ENCODE measurements around the gene PC. TPM values are rescaled to one million over a fixed set of nuclear protein-coding genes. Genes with fewer than 3 reads are reported as not detected.

The PC gene
- total RNA-seq, 1 experiment from 2014 or later, result 22.5 TPM

- no peaks in the 10 kb centered on the region for H3K27me3 ChIP-seq (replicated peaks; ENCODE audit: control insufficient read depth, insufficient read depth, low read length)
- no TSS peak for BruUV-seq (replicated peaks)
- H3K4me3 ChIP-seq (ENCODE audit: low read depth, low read length), result no peak overlapping the region
- intact Hi-C loops (cut with micrococcal nuclease; ENCODE audit: unreplicated experiment), result no loop called here
- POLR2A ChIA-PET, result no interaction called here
- H3K4me1 ChIP-seq, result peaks cover 10% of the 10 kb centered on the region
- no peaks in the 10 kb centered on the region for H3K36me3 ChIP-seq (ENCODE audit: control insufficient read depth, insufficient read depth, low read length)
- no peaks in the 10 kb centered on the region for H3K9me3 ChIP-seq
- H3K4me1 Mint-ChIP-seq (ENCODE audit: low read depth, unreplicated experiment), result peaks cover 10% of the 10 kb centered on the region
- no peak overlapping the region for H3K4me3 Mint-ChIP-seq (ENCODE audit: unreplicated experiment)
- DNase-seq, result no peak
- H3K27me3 Mint-ChIP-seq (ENCODE audit: insufficient read depth, unreplicated experiment), result no peaks in the 10 kb centered on the region
- TF ChIP-seq CTCF (IDR thresholded peaks at IDR 0.05; ENCODE audit: insufficient read depth in 1 of 2, low read depth in 1 of 2, low read length in 1 of 2, severe bottlenecking in 1 of 2, unreplicated experiment in 1 of 2), result no peak
- no peak overlapping the region for H3K27ac Mint-ChIP-seq (ENCODE audit: unreplicated experiment)
- CTCF ChIA-PET, result interaction anchor here (0.7 kb wide), 1 partner anchor 18 kb away, joined by 3 read pairs; no protein-coding TSS in a partner anchor
- H3K36me3 Mint-ChIP-seq (ENCODE audit: insufficient read depth, unreplicated experiment), result no peaks in the 10 kb centered on the region
- no peaks in the 10 kb centered on the region for H3K9me3 Mint-ChIP-seq (ENCODE audit: unreplicated experiment)
Measured at GRCh38 chr11:66892911-66893310, 65.3 kb downstream of the PC start.

GRCh38 chr11:66891851-66892660 lies 66.1 kb downstream of the PC start:
- no peaks in the 10 kb centered on the region for H3K9me3 ChIP-seq
- no peak for TF ChIP-seq CTCF (IDR thresholded peaks at IDR 0.05; ENCODE audit: insufficient read depth in 1 of 2, low read depth in 1 of 2, low read length in 1 of 2, severe bottlenecking in 1 of 2, unreplicated experiment in 1 of 2)
- CTCF ChIA-PET, result interaction anchor here (0.7 kb wide), 2 partner anchors 19 to 342 kb away, joined by 3 read pairs; no protein-coding TSS in a partner anchor
- POLR2A ChIA-PET, result no interaction called here
- H3K27me3 ChIP-seq (replicated peaks; ENCODE audit: control insufficient read depth, insufficient read depth, low read length), result no peaks in the 10 kb centered on the region
- H3K4me1 ChIP-seq, result peaks cover 10% of the 10 kb centered on the region
- Mint-ChIP-seq H3K27me3 (ENCODE audit: insufficient read depth, unreplicated experiment) (no peaks in the 10 kb centered on the region), H3K9me3 (ENCODE audit: unreplicated experiment) (no peaks in the 10 kb centered on the region), H3K4me3 (ENCODE audit: unreplicated experiment) (no peak overlapping the region), H3K4me1 (ENCODE audit: low read depth, unreplicated experiment) (peaks cover 10% of the 10 kb centered on the region), H3K36me3 (ENCODE audit: insufficient read depth, unreplicated experiment) (no peaks in the 10 kb centered on the region), H3K27ac (ENCODE audit: unreplicated experiment) (peak overlapping the region; percentile 6)
- no TSS peak for BruUV-seq (replicated peaks)
- intact Hi-C loops (cut with micrococcal nuclease; ENCODE audit: unreplicated experiment), result no loop called here
- H3K4me3 ChIP-seq (ENCODE audit: low read depth, low read length), result no peak overlapping the region
- peak; percentile 72 to 88 for DNase-seq
- H3K36me3 ChIP-seq (ENCODE audit: control insufficient read depth, insufficient read depth, low read length), result no peaks in the 10 kb centered on the region

GRCh38 chr11:66889960-66890359 lies 68.2 kb downstream of the PC start:
- BruUV-seq (replicated peaks), result no TSS peak
- H3K9me3 ChIP-seq, result no peaks in the 10 kb centered on the region

More at GRCh38 chr11:66889960-66890359, 68.2 kb downstream of the PC start:
- H3K9me3 Mint-ChIP-seq (ENCODE audit: unreplicated experiment), result no peaks in the 10 kb centered on the region
- Histone ChIP-seq H3K4me3 (ENCODE audit: low read depth, low read length) (no peak overlapping the region), H3K27me3 (replicated peaks; ENCODE audit: control insufficient read depth, insufficient read depth, low read length) (no peaks in the 10 kb centered on the region), H3K36me3 (ENCODE audit: control insufficient read depth, insufficient read depth, low read length) (no peaks in the 10 kb centered on the region), H3K4me1 (peaks cover 10% of the 10 kb centered on the region)
- H3K27ac Mint-ChIP-seq (ENCODE audit: unreplicated experiment), result no peak overlapping the region
- H3K4me1 Mint-ChIP-seq (ENCODE audit: low read depth, unreplicated experiment), result peaks cover 16% of the 10 kb centered on the region
- H3K27me3 Mint-ChIP-seq (ENCODE audit: insufficient read depth, unreplicated experiment), result no peaks in the 10 kb centered on the region
- no peak overlapping the region for H3K4me3 Mint-ChIP-seq (ENCODE audit: unreplicated experiment)
- intact Hi-C loops (cut with micrococcal nuclease; ENCODE audit: unreplicated experiment), result no loop called here
- no peak for TF ChIP-seq CTCF (IDR thresholded peaks at IDR 0.05; ENCODE audit: insufficient read depth in 1 of 2, low read depth in 1 of 2, low read length in 1 of 2, severe bottlenecking in 1 of 2, unreplicated experiment in 1 of 2)
- POLR2A ChIA-PET, result no interaction called here
- CTCF ChIA-PET, result no interaction called here
- DNase-seq, result no peak
- no peaks in the 10 kb centered on the region for H3K36me3 Mint-ChIP-seq (ENCODE audit: insufficient read depth, unreplicated experiment)

Data from Caco-2 (cell line).